GM23248 (cell line): ENCODE measurements around the gene AHCY.

Experiments used
- EZH2 ChIP-seq: fragments of 200-600 bp; sonication (generic); IDR thresholded peaks from 2 replicates; pipeline ENCODE4 v1.6.1; 2018; ENCODE audit warnings: antibody characterized with exemption, mild to moderate bottlenecking; ENCODE audit not compliant: insufficient read depth, poor library complexity, severe bottlenecking
- EZH2phosphoT487 ChIP-seq: fragments of 200-600 bp; sonication (generic); IDR thresholded peaks from 2 replicates; pipeline ENCODE4 v1.6.1; 2018; ENCODE audit warnings: antibody characterized with exemption, moderate library complexity, mild to moderate bottlenecking, low read depth; ENCODE audit not compliant: insufficient read depth

DNA sequence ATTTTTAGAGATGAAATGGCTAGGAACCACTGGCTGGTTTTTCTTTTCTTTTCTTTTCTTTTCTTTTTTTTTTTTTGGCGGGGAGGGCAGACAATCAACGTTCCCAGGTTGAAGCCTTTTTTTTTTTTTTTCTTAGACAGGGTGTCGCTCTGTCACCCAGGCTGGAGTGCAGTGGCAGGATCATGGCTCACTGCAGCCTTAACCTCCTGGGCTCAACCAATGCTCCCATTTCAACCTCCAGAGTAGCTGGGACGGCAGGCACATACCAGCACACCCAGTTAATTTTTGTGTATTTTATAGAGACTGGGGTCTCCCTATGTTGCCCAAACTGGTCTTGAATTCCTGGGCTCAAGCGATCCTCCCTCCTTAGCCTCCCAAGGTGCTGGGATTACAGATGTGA, 41.1 kb upstream of the AHCY start:
- TF ChIP-seq EZH2 (no peak), EZH2phosphoT487 (no peak)
